Tibial nerve (tissue), 4 donors: ENCODE results near the gene RPP25L. TPM values are rescaled to one million over a fixed set of nuclear protein-coding genes. Genes with fewer than 3 reads are reported as not detected.

Source experiments
- DNase-seq, 2 donors: peaks; one replicate each; pipeline ENCODE4 v3.0.0-alpha.2; 2019; ENCODE audit warnings: low spot score in 2 of 2
- H3K27ac ChIP-seq, 4 donors: fragments of 200-600 bp; sonication (generic) in 3 of 4; one replicate each; pipeline ENCODE4 v1.5.1; 2017 to 2019; ENCODE audit warnings: mild to moderate bottlenecking in 1 of 4
- H3K27me3 ChIP-seq, 2 donors: fragments of 200-600 bp; sonication (generic) in 1 of 2; one replicate each; pipeline versions ENCODE4 v1.5.1 to v1.6.0; 2017 to 2019
- H3K36me3 ChIP-seq, 3 donors: fragments of 200-600 bp; sonication (generic); one replicate each; pipeline ENCODE4 v1.5.1; 2018 to 2019
- H3K4me1 ChIP-seq, 4 donors: fragments of 200-600 bp; sonication (generic) in 3 of 4; one replicate each; pipeline ENCODE4 v1.5.1; 2017 to 2019
- H3K4me3 ChIP-seq, 4 donors: fragments of 200-600 bp; sonication (generic) in 3 of 4; one replicate each; pipeline ENCODE4 v1.5.1; 2017 to 2019; ENCODE audit warnings: mild to moderate bottlenecking in 1 of 4, moderate library complexity in 1 of 4
- H3K9me3 ChIP-seq, 4 donors: fragments of 200-600 bp; sonication (generic) in 3 of 4; one replicate each; pipeline ENCODE4 v1.5.1; 2017 to 2019
- CTCF ChIP-seq, 5 experiments: fragments of 200-600 bp in 3 of 5; fragments of 450-650 bp in 2 of 5; sonication (generic) in 3 of 5; IDR thresholded peaks; one replicate each; pipeline ENCODE4 v1.5.1; 2016 to 2019; ENCODE audit warnings: antibody characterized with exemption in 5 of 5, mild to moderate bottlenecking in 3 of 5, moderate library complexity in 2 of 5
- EP300 ChIP-seq, 2 donors: sonication (generic); formaldehyde crosslinking; IDR thresholded peaks; one replicate each; pipeline ENCODE4 v1.6.1; 2017; ENCODE audit warnings: antibody characterized with exemption in 2 of 2, mild to moderate bottlenecking in 1 of 2
- POLR2A ChIP-seq, 2 donors: fragments of 450-650 bp; IDR thresholded peaks; one replicate each; pipeline ENCODE4 v1.6.1; 2017; ENCODE audit warnings: antibody characterized with exemption in 2 of 2, mild to moderate bottlenecking in 2 of 2, moderate library complexity in 2 of 2
- WGBS, 2 donors: methylation state at CpG; one replicate each; pipeline ENCODE4 v1.1.5; 2018; 5-methylcytosine and 5-hydroxymethylcytosine counted together
- total RNA-seq, 4 donors: library from RNA; depleted of rRNA; stranded (reverse); fragments of >200 nt; gene quantifications; one replicate each; pipeline ENCODE4 v1.1.0, GENCODE V29; 2016

RPP25L gene
- total RNA-seq, 4 donors from 2014 or later = 31.4 to 45.9 (median 45.4) TPM

- Histone ChIP-seq H3K4me1 (peaks cover 0 to 63% (median 44%) of the 10 kb centered on the region in 4 donors), H3K27me3 (peaks cover 0 to 45% of the 10 kb centered on the region in 2 donors), H3K4me3 (peak within 1 kb of the TSS; percentile 46 to 75 (median 50)), H3K27ac (peak within 1 kb of the TSS; percentile 51 to 89 (median 75)), H3K9me3 (no peaks in the 10 kb centered on the region), H3K36me3 (no peaks in the 10 kb centered on the region)
- DNase-seq = no peak
- TF ChIP-seq POLR2A (IDR thresholded peaks at IDR 0.05) (peak in 1 of 2 donors; percentile 61), CTCF (IDR thresholded peaks at IDR 0.05) (peak in 1 of 5 experiments; percentile 11), EP300 (IDR thresholded peaks at IDR 0.05) (peak in 1 of 2 donors; percentile 5)
- WGBS, 2 donors = 1% methylated on average over 74 to 84 of the region's 104 CpGs
These were observed 22.1 kb downstream of the RPP25L start, which contains the start of gene CNTFR for GRCh38 chr9:34589636-34590380. Gene CNTFR, minus strand, starts transcription at chr9:34589724. Its CDS starts 20,743 bp downstream, at chr9:34568981.

DNA sequence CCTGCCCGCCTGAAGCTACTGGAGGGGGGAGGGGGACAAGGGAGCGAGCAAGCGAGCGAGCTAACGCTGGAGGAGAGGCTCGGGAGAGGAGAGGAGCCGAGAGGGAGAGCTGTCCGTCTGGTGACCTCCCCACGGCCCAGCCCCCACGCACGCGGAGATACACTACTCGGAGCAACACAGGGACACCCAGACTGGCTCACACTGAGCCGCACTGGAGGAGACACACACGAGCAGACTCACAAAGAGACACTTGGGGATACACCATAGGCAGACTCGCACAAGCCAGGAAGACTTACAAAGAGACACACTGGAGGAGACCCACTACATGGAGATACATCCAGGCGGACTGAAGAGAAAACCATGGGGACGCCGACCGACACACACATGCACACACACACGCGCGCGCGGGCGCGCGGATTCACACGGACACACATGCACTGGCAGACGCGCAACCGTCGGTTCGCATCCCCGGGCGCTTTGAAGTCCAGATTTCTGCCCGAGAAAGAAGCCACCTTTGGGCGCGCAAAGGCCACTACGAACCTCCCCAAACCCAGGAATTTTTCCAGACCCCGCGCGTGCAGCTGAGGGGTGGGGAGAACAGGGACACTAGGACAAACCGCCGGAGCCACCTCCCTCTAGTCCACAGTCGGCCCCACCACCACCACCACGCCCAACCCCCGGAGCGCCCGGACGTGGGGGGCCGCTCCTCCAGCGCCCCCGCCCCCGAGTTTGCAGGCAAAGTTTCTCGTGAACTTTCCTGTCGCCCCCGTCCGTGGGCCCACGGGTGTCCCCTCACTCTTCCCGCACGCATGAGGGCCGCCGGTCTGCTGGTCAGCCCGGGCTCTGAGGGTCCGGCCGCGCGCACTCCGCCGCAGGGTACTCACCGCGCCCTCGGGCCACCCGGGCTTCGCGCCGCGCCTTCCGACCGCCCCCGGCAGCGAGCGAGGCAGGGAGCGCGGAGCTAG, 22.9 kb downstream of the RPP25L start:
- no peaks in the 10 kb centered on the region for H3K36me3 ChIP-seq
- H3K4me3 ChIP-seq = peak overlapping the region; percentile 42 to 75 (median 46)
- peaks cover 0 to 45% of the 10 kb centered on the region in 2 donors for H3K27me3 ChIP-seq
- H3K9me3 ChIP-seq = no peaks in the 10 kb centered on the region
- peaks cover 0 to 56% (median 40%) of the 10 kb centered on the region in 4 donors for H3K4me1 ChIP-seq
- WGBS, 2 donors = 2 to 3% methylated on average over 43 to 84 of the region's 86 CpGs
- peak overlapping the region in 2 of 4 donors; percentile 62 to 89 for H3K27ac ChIP-seq
- no peak for DNase-seq
- TF ChIP-seq EP300 (IDR thresholded peaks at IDR 0.05) = no peak
- no peak for TF ChIP-seq CTCF (IDR thresholded peaks at IDR 0.05)
- no peak for TF ChIP-seq POLR2A (IDR thresholded peaks at IDR 0.05)

- Histone ChIP-seq H3K36me3 (no peaks in the 10 kb centered on the region), H3K27me3 (peaks cover 0 to 39% of the 10 kb centered on the region in 2 donors), H3K4me3 (no peak overlapping the region), H3K9me3 (no peaks in the 10 kb centered on the region), H3K27ac (no peak overlapping the region), H3K4me1 (peaks cover 0 to 39% (median 29%) of the 10 kb centered on the region in 4 donors)
- 75 to 83% methylated on average over 2 of the region's 2 CpGs for WGBS, 2 donors
- no peak for TF ChIP-seq POLR2A (IDR thresholded peaks at IDR 0.05)
- TF ChIP-seq EP300 (IDR thresholded peaks at IDR 0.05) = no peak
- no peak for TF ChIP-seq CTCF (IDR thresholded peaks at IDR 0.05)
- no peak for DNase-seq
These were observed 24.6 kb downstream of the RPP25L start for GRCh38 chr9:34587271-34587670.

GRCh38 chr9:34585946-34586669, 25.8 kb downstream of the RPP25L start:
- 55 to 66% methylated on average over 11 of the region's 11 CpGs for WGBS, 2 donors
- Histone ChIP-seq H3K4me3 (no peak overlapping the region), H3K27me3 (peaks cover 0 to 35% of the 10 kb centered on the region in 2 donors), H3K27ac (no peak overlapping the region), H3K9me3 (no peaks in the 10 kb centered on the region), H3K36me3 (no peaks in the 10 kb centered on the region), H3K4me1 (peaks cover 0 to 27% (median 19%) of the 10 kb centered on the region in 4 donors)
- TF ChIP-seq CTCF (IDR thresholded peaks at IDR 0.05) = no peak
- no peak for TF ChIP-seq EP300 (IDR thresholded peaks at IDR 0.05)
- TF ChIP-seq POLR2A (IDR thresholded peaks at IDR 0.05) = no peak
- no peak for DNase-seq
